SK-N-MC (cell line): Measurements from ENCODE around the gene ATP1B4.
"Not testable (repeated sequence)": the region's sequence is repeated elsewhere in the genome, so short reads cannot be mapped to it uniquely, and the experiment has no call there.

Experiments
- DNase-seq: peaks from one replicate; pipeline ENCODE4 v3.0.0-alpha.2; 2011; ENCODE audit warnings: low read depth, low spot score
- H3K27ac ChIP-seq: fragments of 200-600 bp; sonication (generic); 2 replicates; pipeline ENCODE4 v1.5.1; 2016; ENCODE audit warnings: mixed run types
- H3K36me3 ChIP-seq: fragments of 200-600 bp; sonication (generic); 2 replicates; pipeline ENCODE4 v1.6.1; 2017; ENCODE audit warnings: antibody characterized with exemption, low read length, mixed read lengths; ENCODE audit not compliant: insufficient read depth
- H3K4me3 ChIP-seq: fragments of 200-600 bp; sonication (generic); 2 replicates; pipeline ENCODE4 v1.5.1; 2016
- H3K9ac ChIP-seq: fragments of 200-600 bp; sonication (generic); 2 replicates; pipeline ENCODE4 v1.8.0; 2017; ENCODE audit warnings: mixed run types, mixed read lengths; ENCODE audit not compliant: insufficient read length
- H3K9me3 ChIP-seq: fragments of 200-600 bp; sonication (generic); 2 replicates; pipeline ENCODE4 v1.6.1; 2017; ENCODE audit warnings: low read depth, mild to moderate bottlenecking, antibody characterized with exemption, low read length, moderate library complexity, mixed read lengths
- EZH2 ChIP-seq: fragments of 200-600 bp; sonication (generic); IDR thresholded peaks from one replicate; pipeline ENCODE4 v1.6.1; 2017; ENCODE audit warnings: antibody characterized with exemption
- FOXP2 ChIP-seq: optimal IDR thresholded peaks from 2 replicates; pipeline ENCODE3; 2011; ENCODE audit warnings: mild to moderate bottlenecking, moderate library complexity; ENCODE audit not compliant: insufficient read depth; ENCODE audit errors: extremely low read length, control extremely low read depth
- POLR2AphosphoS5 ChIP-seq: IDR thresholded peaks from 2 replicates; pipeline ENCODE4 v1.6.1; 2012; ENCODE audit warnings: mild to moderate bottlenecking, low read depth, low read length, borderline replicate concordance

The ATP1B4 gene

GRCh38 chrX:120334603-120335002, 27.3 kb upstream of the ATP1B4 start:
- H3K9me3 ChIP-seq = no peaks in the 10 kb centered on the region
- H3K9ac ChIP-seq = no peak overlapping the region
- DNase-seq = no peak
- no peaks in the 10 kb centered on the region for H3K36me3 ChIP-seq
- no peak overlapping the region for H3K4me3 ChIP-seq
- no peak overlapping the region for H3K27ac ChIP-seq
- no peak for TF ChIP-seq FOXP2
- no peak for TF ChIP-seq EZH2
- no peak for TF ChIP-seq POLR2AphosphoS5

- Histone ChIP-seq H3K9me3 (no peaks in the 10 kb centered on the region), H3K4me3 (no peak overlapping the region), H3K27ac (no peak overlapping the region), H3K9ac (no peak overlapping the region), H3K36me3 (no peaks in the 10 kb centered on the region)
- no peak for TF ChIP-seq FOXP2
- TF ChIP-seq POLR2AphosphoS5 = no peak
- no peak for TF ChIP-seq EZH2
- no peak for DNase-seq
These were observed 26.6 kb upstream of the ATP1B4 start for GRCh38 chrX:120335289-120335688.

- H3K4me3 ChIP-seq = no peak overlapping the region
- H3K27ac ChIP-seq = no peak overlapping the region
- no peaks in the 10 kb centered on the region for H3K36me3 ChIP-seq
- H3K9ac ChIP-seq = no peak overlapping the region
- H3K9me3 ChIP-seq = no peaks in the 10 kb centered on the region
- TF ChIP-seq EZH2 (no peak), POLR2AphosphoS5 (no peak), FOXP2 (no peak)
- DNase-seq = no peak
These were observed 25.0 kb upstream of the ATP1B4 start for GRCh38 chrX:120336899-120337298.

- H3K9ac ChIP-seq, H3K4me3 ChIP-seq, DNase-seq, H3K9me3 ChIP-seq, H3K27ac ChIP-seq, H3K36me3 ChIP-seq: not testable (repeated sequence)
These were observed 17.3 kb upstream of the ATP1B4 start for GRCh38 chrX:120344566-120344965.

- Histone ChIP-seq H3K36me3 (no peaks in the 10 kb centered on the region), H3K27ac (no peak overlapping the region), H3K9me3 (no peaks in the 10 kb centered on the region), H3K9ac (no peak overlapping the region), H3K4me3 (no peak overlapping the region)
- no peak for DNase-seq
- no peak for TF ChIP-seq FOXP2
- no peak for TF ChIP-seq POLR2AphosphoS5
These were observed 11.3 kb upstream of the ATP1B4 start for GRCh38 chrX:120350450-120351138.

GRCh38 chrX:120356084-120356483, 5.8 kb upstream of the ATP1B4 start:
- DNase-seq = no peak
- H3K27ac ChIP-seq = no peak overlapping the region
- no peak overlapping the region for H3K9ac ChIP-seq
- no peaks in the 10 kb centered on the region for H3K36me3 ChIP-seq
- no peaks in the 10 kb centered on the region for H3K9me3 ChIP-seq
- TF ChIP-seq FOXP2 (no peak), POLR2AphosphoS5 (no peak), EZH2 (no peak)
- H3K4me3 ChIP-seq = no peak overlapping the region

- Histone ChIP-seq H3K4me3 (no peak overlapping the region), H3K9ac (no peak overlapping the region), H3K27ac (no peak overlapping the region), H3K36me3 (no peaks in the 10 kb centered on the region), H3K9me3 (no peaks in the 10 kb centered on the region)
- no peak for DNase-seq
- no peak for TF ChIP-seq POLR2AphosphoS5
These were observed 4.7 kb upstream of the ATP1B4 start for GRCh38 chrX:120357186-120357585.

- Histone ChIP-seq H3K4me3 (no peak overlapping the region), H3K9ac (no peak overlapping the region), H3K9me3 (no peaks in the 10 kb centered on the region), H3K27ac (no peak overlapping the region), H3K36me3 (no peaks in the 10 kb centered on the region)
- no peak for DNase-seq
- no peak for TF ChIP-seq FOXP2
- no peak for TF ChIP-seq POLR2AphosphoS5
- no peak for TF ChIP-seq EZH2
These were observed 3.0 kb upstream of the ATP1B4 start for GRCh38 chrX:120358737-120359456.

- Histone ChIP-seq H3K27ac (no peak overlapping the region), H3K9ac (no peak overlapping the region), H3K9me3 (no peaks in the 10 kb centered on the region), H3K4me3 (no peak overlapping the region), H3K36me3 (no peaks in the 10 kb centered on the region)
- TF ChIP-seq POLR2AphosphoS5 = no peak
- no peak for TF ChIP-seq EZH2
- no peak for TF ChIP-seq FOXP2
- no peak for DNase-seq
These were observed 3.4 kb downstream of the ATP1B4 start for GRCh38 chrX:120365320-120365719.
